22Rv1 (cell line): Measurements from ENCODE around the gene DNAJB1.

ENCODE experiments used
- H3K27ac ChIP-seq: fragments of 450-650 bp; 2 replicates; pipeline ENCODE4 v1.5.1; 2017
- CTCF ChIP-seq: fragments of 450-650 bp; IDR thresholded peaks from 2 replicates; pipeline ENCODE4 v1.5.1; 2017; ENCODE audit warnings: mild to moderate bottlenecking
- ZFX ChIP-seq: fragments of 450-650 bp; IDR thresholded peaks from 2 replicates; pipeline ENCODE4 v1.6.1; 2017; ENCODE audit warnings: antibody characterized with exemption, borderline replicate concordance

The DNAJB1 gene

GRCh38 chr19:14516048-14516534 is 2.1 kb downstream of the DNAJB1 start:
- H3K27ac ChIP-seq: no peak overlapping the region
- no peak for TF ChIP-seq ZFX
- no peak for TF ChIP-seq CTCF

GRCh38 chr19:14515501-14516047 is 2.6 kb downstream of the DNAJB1 start:
- no peak overlapping the region for H3K27ac ChIP-seq
- no peak for TF ChIP-seq ZFX
- no peak for TF ChIP-seq CTCF

GRCh38 chr19:14514215-14514863 is 3.9 kb downstream of the DNAJB1 start:
- TF ChIP-seq ZFX: no peak
- no peak for TF ChIP-seq CTCF
- H3K27ac ChIP-seq: peak overlapping the region; percentile 33; the same call in 1 of the 2 replicates

- TF ChIP-seq CTCF: no peak
- no peak for TF ChIP-seq ZFX
- H3K27ac ChIP-seq: no peak overlapping the region; the same call in 1 of the 2 replicates
Measured at GRCh38 chr19:14512406-14512961, 5.7 kb downstream of the DNAJB1 start.

- no peak for TF ChIP-seq CTCF
- TF ChIP-seq ZFX: no peak
- no peak overlapping the region for H3K27ac ChIP-seq
Measured at GRCh38 chr19:14511229-14511593, 7.0 kb downstream of the DNAJB1 start.

GRCh38 chr19:14510311-14511228 is 7.6 kb downstream of the DNAJB1 start:
- TF ChIP-seq CTCF: no peak
- no peak for TF ChIP-seq ZFX
- H3K27ac ChIP-seq: no peak overlapping the region
